SW 1271 (cell line): ENCODE data around the gene TOR1AIP2.
"Not testable (repeated sequence)": the region's sequence is repeated elsewhere in the genome, so short reads cannot be mapped to it uniquely, and the experiment has no call there.

ENCODE experiments used
- DNase-seq, 2 experiments: peaks; one replicate each; lab custom pipeline; 2025; lab: John Stamatoyannopoulos, UW

TOR1AIP2 gene

DNA sequence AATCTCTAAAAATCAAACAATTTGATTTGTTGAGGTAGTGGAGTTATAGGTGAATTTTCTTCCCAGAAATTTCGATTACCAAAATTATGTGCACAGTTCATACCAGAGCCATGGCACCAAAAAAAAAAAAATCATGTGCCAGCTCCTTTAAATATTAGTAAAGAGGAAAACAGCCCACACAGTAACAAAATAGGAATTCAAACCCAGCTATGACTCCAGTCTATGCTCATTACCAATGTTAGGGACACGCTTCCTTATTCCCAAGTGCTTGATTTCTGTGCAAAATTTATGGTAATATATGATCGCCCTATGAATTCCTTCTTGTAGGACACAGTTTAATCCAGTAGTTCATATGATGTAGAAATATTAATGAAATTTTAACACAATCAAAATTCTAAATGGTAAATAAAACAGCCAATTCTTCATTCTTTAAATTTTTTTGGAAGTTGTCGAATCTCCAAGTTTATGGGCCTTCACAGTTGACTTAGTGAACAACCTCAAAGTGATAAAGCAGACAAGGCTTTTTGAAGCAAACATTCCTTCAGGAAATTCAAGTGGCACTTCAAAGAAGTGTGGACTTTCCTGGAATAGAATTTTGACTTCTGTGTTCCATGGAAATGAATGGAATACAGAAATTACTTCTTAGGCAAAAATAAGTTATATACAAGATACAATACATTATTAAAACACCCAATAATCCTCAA lies 1.9 kb downstream of the TOR1AIP2 start:
- DNase-seq = no peak

DNA sequence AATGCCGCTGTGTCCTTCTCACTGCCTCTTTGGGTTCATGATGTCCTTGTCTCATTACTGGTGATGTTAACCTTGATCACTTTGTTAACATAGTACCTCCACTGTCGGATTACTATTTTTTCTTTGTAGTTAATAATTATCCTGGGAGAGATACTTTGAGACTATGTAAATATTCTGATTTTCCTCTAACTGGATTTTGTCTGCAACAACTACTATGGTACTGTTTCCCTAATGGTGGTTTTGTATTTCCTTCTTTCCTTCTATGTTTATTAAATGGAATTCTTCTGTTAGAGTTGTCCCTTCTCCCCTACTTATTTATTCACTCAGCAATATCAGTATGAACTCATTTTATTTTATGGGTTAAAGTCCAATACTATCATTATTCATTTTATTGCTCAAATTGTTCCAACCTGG lies 4.2 kb downstream of the TOR1AIP2 start:
- no peak for DNase-seq

DNA sequence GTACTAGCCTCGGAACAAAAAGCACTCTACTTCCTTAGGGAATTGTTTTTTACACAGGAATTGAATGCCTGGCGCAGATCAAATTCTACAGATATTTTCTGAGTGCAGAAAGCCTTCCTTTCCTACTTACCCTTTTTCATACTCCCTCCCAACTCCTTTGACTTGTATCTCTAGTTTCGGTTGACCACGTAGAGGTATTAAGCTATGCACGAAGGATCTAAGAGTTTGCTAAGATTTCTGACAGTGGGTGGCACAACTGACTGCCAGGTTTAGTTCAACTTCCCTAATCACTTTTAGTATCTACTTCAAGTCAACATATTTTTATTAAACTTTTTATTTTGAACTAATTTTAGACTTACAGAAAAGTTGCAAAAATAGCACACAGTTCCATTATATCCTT lies 5.0 kb downstream of the TOR1AIP2 start:
- DNase-seq = no peak

DNA sequence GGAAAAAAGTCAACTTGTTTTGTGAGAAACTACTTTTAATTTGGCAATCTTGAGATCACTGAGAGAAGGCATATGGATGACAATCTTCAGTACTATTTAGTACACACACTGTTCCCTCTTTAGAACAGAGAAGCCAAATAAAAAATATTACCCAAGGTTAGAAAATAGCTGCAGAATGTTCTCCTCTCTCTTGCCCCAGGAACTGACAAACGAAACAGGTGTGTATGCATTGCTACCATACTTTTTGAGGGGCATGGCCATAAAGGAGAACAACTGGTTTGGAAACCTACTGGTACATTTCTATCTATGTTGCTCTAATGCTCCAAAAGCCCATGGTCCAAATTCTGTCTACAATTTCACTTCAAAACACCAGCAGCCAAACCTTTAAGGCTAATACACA lies 5.7 kb downstream of the TOR1AIP2 start:
- no peak for DNase-seq

DNA sequence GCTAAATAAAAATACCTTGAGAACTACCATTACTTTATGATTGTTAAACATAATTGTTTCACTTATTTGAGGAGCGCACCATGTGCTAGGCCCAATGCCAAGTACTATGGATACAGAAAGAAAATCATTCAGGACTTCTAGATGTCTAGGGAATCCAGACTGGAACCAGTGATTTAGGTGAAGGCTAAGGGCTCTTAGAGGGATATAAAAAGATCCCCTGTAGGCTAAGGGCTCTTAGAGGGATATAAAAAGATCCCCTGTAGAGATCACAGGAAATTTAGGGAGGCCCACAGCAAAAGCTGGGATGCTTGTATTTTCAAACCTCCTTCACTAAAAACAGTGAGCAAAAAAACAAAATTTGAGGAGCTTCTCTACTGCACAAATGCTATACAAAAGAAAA lies 6.7 kb downstream of the TOR1AIP2 start:
- no peak for DNase-seq

DNA sequence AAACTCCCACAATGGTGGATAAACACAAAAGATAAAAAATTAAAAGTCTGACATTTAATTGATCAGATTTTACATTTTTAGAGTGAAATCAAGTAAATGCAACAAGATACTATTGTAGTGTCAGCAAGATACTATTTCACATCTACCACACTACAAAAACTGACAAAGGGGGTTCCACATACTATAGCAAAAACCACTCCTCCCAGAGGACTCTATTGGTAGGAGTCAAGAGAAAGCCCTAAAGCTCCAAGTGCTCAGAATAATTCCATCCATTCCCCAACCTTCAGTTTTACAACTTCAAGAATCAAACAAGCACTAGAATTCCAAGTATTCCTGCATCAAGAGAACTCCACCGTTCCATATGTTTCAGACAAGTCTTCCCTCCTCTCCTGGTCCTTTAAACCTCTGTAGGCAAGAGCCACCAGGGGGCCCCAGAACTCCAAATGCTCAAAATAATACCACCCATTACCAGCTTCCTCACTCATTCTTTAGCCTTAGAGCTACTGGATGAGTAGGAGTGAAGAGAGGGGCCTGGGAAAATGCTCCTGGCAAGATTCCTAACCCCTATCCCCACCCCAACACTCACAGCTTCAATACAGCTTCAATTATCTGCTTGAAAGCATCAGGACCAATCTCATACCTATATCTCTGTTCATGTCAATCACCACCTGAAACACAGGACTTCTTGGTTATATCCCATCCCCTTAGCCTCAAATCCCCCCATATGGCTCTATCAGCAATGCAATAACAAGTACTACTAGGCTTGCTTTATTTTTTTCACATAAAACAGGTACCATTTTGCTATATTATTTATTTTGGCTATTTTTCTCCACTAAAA lies 9.9 kb downstream of the TOR1AIP2 start:
- peak in 1 of 2 experiments; percentile 37 for DNase-seq

DNA sequence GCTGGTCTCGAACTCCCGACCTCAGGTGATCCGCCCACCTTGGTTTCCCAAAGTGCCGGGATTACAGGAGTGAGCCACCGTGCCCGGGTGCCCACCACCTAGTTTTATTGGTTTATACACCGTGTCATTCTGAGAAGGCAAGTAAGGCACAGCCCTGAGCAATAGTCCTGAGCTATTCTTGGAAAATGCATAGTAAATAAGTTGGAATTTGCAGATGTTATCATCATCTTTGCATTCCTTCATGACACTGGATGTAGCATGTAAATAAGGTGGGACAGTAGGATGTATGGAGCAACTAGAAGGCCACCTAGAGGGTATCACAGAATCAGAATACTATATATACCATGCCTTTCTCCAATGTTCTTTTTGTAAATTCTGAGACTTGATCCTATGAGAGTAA lies 11.0 kb downstream of the TOR1AIP2 start:
- no peak for DNase-seq

DNA sequence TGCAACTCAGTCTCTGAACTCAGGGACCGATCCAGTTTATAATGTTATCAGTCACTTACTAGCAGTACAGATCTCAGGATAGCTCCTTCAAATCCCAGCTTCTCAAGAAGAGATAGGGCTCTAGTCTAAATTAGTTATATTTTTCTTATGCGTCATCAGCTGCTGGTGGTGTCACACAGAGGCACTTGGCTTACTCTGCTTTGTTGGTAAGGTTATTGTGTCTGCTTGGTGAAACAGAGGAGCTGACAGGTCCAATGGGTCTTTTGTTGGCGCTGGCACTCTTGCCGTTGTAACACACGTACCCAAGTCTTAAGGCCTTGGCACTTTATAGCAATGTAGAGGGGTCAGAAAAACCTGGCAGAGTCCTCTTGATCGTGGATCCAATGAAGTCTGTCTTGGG lies 12.2 kb downstream of the TOR1AIP2 start:
- no peak for DNase-seq

DNA sequence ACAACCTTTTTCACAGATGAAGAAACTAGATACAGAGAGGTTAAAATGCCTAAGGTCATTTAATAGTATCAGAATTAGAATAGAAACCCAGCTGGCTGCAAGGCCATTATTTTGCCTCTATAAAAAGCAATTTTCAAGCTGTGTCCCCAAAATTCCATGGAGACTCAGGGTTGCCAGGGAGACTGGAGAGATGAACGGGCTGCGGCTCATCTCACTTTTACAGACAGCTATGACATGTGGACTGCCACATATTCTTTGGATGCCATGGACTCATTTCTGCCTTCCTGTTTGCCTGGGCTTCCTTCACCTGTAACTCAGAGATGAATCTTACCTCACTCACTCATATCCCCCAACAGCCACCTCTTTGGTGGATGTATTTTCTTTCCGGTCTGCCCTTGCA lies 17.0 kb downstream of the TOR1AIP2 start:
- DNase-seq = no peak

DNA sequence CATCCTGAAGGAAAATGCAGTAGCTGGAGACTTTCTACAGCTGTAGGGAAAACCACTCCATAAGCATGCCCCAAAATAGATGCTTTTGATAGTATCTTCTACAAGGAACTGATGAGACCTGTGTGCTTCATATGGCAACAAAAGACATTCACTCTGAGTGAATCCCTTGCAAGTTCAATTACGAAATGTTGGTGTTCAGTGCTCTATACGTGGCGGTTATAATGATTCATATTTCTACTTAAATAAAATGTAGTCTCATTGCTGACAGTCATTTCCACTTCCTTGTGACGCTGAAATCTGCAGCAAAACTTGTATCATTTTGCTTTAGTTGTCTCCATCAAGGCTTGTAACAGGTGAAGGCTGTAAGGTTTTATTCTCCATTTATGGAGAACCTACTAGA lies 20.6 kb downstream of the TOR1AIP2 start:
- DNase-seq = no peak

DNA sequence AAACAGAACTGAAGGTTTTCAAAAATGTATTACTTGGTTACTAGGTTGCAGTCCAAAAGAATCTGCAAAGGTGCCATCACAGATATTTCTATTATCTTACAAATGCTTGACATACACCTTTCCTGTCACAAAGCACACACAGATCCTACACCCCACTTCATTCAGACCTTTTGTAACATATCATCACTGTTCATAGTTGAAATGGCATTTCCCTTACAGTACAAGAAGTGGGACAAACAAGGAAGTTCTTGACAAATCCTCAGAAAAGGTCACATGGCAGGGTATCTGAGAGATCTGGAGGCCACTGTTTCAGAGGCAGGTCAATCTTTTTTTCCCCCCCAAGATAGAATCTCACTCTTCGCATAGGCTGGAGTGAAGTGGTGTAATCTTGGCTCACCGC lies 21.3 kb downstream of the TOR1AIP2 start:
- DNase-seq = no peak

DNA sequence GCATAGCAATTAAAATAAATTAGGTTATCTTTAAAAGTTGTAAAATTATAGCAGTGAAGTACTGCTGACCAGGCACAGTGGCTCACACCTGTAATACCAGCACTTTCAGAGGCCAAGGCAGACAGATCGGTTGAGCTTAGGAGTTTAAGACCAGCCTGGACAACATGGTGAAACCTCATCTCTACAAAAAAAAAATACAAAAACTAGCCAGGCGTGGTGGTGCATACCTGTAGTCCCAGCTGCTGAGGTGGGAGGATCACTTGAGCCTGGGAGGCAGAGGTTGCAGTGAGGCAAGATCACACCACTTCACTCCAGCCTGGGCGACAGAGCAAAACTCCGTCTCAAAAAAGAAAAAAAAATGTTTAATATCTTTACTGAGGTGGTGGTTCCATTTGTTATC lies 21.8 kb downstream of the TOR1AIP2 start:
- not testable (repeated sequence) for DNase-seq

DNA sequence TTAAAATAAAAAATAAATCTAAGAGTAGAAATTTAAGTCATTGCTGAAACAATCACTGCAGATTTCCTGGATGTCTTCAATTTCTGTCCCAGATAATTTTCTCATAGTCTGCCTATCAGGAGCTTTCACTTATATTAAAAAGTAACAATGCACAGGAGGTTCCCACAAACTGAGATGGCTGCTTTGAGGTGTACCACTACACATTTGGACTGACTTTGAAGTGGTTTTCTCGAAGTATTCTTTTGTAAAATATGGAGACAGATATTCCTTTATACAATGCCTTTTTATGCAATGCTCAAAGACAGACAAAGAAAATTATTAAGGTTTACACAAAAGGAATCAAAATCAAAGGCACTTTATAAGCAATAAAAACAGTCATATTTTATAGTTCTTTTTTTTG lies 24.5 kb downstream of the TOR1AIP2 start:
- DNase-seq = no peak

DNA sequence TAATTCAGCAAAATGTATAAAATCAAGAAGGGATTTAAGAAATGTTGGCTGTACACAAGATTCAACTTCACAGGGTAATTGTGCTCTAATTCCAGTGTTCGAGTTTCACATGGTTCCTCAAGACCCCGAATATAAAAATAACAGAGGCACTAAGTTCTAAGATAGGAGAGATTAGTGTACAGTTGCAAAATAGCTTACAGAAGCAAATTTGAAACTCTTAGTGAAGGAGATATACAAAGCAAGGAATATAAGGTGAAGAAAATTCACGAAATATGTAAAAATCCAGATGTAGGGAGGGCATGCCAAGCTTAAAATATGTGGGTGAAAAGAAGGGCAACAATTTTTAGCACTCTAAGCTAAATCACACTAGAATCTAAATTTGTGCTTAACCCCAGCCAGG lies 29.4 kb downstream of the TOR1AIP2 start:
- DNase-seq = no peak

DNA sequence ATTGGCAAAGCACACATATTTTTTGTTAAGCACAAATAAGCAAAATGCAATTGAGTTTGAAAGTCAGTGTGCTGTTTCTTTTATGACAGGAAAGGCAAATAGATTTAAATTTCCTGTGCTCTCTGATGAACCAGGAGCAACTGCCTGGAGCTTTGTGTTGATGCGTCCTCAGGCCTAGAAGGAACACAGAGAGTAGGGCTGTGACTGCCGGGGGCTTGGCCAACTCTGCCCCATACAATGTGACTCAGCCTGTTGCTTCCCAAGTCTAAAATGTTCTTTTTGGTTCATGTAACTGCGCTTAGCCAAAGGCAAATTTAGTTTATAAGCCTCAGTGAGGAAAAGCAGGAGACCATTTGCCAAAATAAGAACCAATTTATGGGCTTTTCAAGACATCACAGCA lies 37.5 kb downstream of the TOR1AIP2 start:
- no peak for DNase-seq

DNA sequence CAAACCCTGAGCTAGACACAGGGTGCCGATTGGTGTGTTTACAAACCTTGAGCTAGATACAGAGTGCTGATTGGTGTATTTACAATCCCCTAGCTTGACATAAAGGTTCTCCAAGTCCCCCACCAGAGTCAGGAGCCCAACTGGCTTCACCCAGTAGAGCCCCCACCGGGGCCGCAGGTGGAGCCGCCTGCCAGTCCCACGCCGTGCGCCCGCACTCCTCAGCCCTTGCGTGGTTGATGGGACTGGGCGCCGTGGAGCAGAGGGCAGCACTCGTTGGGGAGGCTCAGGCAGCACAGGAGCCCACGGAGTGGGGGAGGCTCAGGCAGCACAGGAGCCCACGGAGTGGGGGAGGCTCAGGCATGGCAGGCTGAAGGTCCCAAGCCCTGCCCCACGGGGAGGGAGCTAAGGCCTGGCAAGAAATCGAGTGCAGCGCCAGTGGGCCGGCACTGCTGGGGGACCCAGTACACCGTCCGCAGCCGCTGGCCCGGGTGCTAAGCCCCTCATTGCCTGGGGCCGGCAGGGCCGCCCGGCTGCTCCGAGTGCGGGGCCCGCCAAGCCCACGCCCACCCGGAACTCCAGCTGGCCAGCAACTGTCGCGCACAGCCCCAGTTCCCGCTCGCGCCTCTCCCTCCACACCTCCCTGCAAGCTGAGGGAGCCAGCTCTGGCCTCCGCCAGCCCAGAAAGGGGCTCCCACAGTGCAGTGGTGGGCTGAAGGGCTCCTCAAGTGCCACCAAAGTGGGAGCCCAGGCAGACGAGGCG lies 40.7 kb downstream of the TOR1AIP2 start:
- DNase-seq = not testable (repeated sequence)

DNA sequence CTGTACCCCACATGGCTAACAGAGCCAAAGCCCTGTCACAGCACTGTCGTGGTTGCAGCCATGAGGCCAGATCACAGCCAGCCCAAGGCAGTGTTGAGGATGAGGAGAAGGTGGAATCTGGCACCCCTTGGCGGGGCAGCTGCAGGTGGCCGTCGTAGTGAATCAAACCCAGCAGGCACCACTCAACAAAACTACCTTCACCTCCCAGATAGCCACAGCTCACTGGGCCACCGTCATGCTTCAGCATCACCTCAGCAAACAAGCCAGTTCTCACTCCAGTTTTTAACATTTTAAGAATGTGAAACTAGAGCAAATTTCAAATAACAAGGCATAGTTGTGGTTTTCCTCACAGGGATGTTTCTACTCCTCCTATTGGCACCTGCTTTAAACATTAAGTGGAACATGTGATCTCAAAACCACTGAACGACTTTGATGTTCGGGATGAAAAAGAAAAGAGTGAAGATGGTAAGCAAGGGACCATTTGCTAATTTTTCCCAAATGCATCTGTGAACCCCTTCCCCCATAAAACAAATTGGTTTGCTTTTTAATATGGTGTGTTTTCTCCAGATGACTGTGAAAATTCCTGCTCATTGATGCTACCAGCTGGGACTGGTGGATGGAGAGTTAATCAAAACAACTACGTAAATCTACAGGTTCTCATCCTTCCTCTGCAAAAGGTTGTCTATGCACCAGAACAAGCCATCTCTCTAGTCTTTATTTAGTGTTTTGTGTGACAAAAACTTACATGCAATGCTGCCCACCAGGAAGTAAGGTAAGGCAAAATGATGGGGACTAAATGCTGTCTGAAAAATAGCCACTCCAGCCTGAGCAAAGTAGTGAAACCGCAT lies 45.5 kb downstream of the TOR1AIP2 start:
- no peak for DNase-seq

DNA sequence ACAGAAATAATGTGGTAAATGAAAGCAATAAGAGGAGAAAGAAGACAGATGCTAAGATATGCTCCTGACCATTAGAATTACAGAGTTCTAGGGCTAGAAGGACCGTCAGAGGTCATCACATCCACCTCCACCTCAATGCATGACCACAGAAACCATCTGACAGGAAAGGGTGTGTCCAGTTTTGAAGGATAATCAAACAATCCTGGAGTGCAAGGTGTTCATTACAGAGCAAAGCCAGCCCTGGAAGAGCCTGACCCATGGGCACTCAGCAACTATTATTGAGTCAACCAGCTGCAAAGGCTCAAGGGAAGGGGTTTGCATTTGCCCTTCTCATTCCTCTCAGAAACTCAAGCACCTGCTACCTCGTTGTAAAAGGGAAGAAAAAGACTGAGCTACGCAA lies 46.4 kb downstream of the TOR1AIP2 start:
- DNase-seq = no peak

DNA sequence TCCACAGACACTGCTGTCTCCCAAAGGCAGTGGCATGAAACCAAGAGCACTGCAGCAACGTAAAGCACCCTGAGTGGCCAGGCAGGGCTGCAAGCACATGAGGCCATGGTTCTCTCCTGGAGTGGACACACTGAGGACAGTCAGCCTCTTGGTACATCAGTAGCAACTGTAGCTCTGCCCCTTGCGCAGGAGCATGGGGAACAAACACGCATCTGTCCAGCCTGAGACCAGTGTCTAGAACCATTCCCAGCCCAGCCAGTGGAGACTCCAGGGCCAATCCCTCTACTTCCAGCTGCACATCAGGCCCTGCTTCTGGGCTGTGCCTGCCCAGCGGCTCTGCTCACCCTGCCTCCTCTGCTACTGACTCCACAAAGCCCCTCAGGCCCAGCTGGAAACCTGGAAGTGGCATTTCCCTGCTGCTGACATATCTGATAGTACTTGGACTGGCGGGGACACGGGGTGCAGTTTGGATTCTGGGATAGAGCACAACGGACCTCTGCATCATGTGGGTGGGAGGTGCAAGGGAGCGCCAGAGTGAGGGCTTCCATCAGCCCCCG lies 49.0 kb downstream of the TOR1AIP2 start:
- no peak for DNase-seq

DNA sequence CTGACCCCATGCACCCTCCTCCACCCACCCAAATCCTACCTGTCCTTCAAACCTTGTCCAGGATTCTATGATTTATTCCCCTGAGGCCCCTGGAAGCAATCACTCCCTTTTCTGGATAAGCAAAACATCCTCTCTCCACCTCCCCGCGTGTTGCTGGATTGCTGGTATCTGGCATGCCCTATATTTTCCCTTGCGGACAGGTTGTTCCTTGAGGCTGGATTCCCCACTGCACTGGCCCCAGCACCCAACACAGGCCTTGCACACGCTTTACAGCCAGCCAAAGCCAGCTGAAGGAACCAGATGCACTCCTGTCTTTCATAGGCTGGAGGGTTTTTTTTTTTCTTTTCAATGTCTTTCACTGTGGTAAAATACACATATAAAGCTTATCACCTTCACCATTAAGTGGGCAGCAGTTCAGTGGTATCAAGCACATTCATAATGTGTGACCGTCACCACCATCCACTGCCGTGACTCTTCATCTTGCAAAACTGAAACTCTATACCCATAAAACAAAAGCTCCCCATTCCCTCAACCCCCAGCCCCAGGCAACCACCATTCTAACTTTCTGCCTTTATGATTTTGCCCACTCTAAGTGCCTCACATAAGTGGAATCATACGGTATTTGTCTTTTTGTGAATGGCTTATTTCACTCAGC lies 50.9 kb downstream of the TOR1AIP2 start:
- DNase-seq = no peak
